HEK293 (cell line): Measurements from ENCODE around the gene EVC.

Experiments
- CTCF ChIP-seq: fragments of 450-650 bp; formaldehyde crosslinking; IDR thresholded peaks from 2 replicates; pipeline ENCODE4 v1.5.1; 2016; ENCODE audit warnings: missing biosample characterization, missing genetic modification characterization
- HOXA7 ChIP-seq: sonication (generic); formaldehyde crosslinking; IDR thresholded peaks from 2 replicates; pipeline ENCODE4 v1.8.1; 2022; ENCODE audit warnings: missing genetic modification reagents, borderline replicate concordance
- PATZ1 ChIP-seq: fragments of 450-650 bp; formaldehyde crosslinking; IDR thresholded peaks from 2 replicates; pipeline ENCODE4 v1.5.1; 2016; ENCODE audit warnings: missing biosample characterization, missing genetic modification characterization
- ZIC2 ChIP-seq: fragments of 450-650 bp; formaldehyde crosslinking; IDR thresholded peaks from 2 replicates; pipeline ENCODE4 v1.5.1; 2016; ENCODE audit warnings: missing biosample characterization, missing genetic modification characterization
- ZNF169 ChIP-seq: fragments of 450-650 bp; formaldehyde crosslinking; IDR thresholded peaks from 2 replicates; pipeline ENCODE4 v1.5.1; 2016; ENCODE audit warnings: missing biosample characterization, missing genetic modification characterization
- ZNF335 ChIP-seq: fragments of 450-650 bp; formaldehyde crosslinking; conservative IDR thresholded peaks from 2 replicates; pipeline ENCODE4 v1.5.1; 2016; ENCODE audit warnings: missing biosample characterization, missing genetic modification characterization
- ZNF398 ChIP-seq: fragments of 450-650 bp; formaldehyde crosslinking; IDR thresholded peaks from 2 replicates; pipeline ENCODE4 v1.5.1; 2017; ENCODE audit warnings: missing biosample characterization, missing genetic modification characterization
- ZNF426 ChIP-seq: fragments of 450-650 bp; formaldehyde crosslinking; IDR thresholded peaks from 2 replicates; pipeline ENCODE4 v1.5.1; 2017; ENCODE audit warnings: missing biosample characterization, missing genetic modification characterization, mild to moderate bottlenecking, inconsistent platforms, moderate library complexity

GRCh38 chr4:5798462-5798861, 87.5 kb downstream of the EVC start:
- no peak for TF ChIP-seq ZNF335 (tag by site-specific recombination)
- TF ChIP-seq ZNF169 (tag by site-specific recombination), result no peak
- TF ChIP-seq CTCF (tag by site-specific recombination), result no peak
- no peak for TF ChIP-seq ZNF426 (tag by site-specific recombination)
- no peak for TF ChIP-seq ZNF398
- no peak for TF ChIP-seq HOXA7 (CRISPR knock-in tag)
- no peak for TF ChIP-seq PATZ1 (tag by site-specific recombination)
- no peak for TF ChIP-seq ZIC2
